Thoracic aorta (tissue), 2 donors: ENCODE measurements around the gene NDP. TPM values are rescaled to one million over a fixed set of nuclear protein-coding genes. Genes with fewer than 3 reads are reported as not detected.

Experiments used
- ATAC-seq: fragments of 150-250 bp; one replicate; pipeline ENCODE4 v1.8.0; 2017; ENCODE audit warnings: low read depth; ENCODE audit not compliant: insufficient number of reproducible peaks, low FRiP score
- DNase-seq: peaks from one replicate; pipeline ENCODE4 v3.0.0-alpha.2; 2020; ENCODE audit warnings: low spot score
- H3K27ac ChIP-seq, 2 donors: fragments of 200-600 bp; sonication (generic); 1 replicate in 1 of 2; 2 replicates in 1 of 2; pipeline ENCODE4 v1.5.1; 2016; ENCODE audit warnings: mild to moderate bottlenecking in 2 of 2, moderate library complexity in 2 of 2
- H3K27me3 ChIP-seq: fragments of 200-600 bp; sonication (generic); replicated peaks from 2 replicates; pipeline ENCODE4 v1.6.0; 2016; ENCODE audit warnings: mild to moderate bottlenecking; ENCODE audit not compliant: insufficient read depth
- H3K36me3 ChIP-seq: fragments of 200-600 bp; sonication (generic); one replicate; pipeline ENCODE4 v1.5.1; 2016
- H3K4me1 ChIP-seq, 2 donors: fragments of 200-600 bp; sonication (generic); 1 replicate in 1 of 2; 2 replicates in 1 of 2; pipeline versions ENCODE4 v1.5.1 to v1.6.0; 2016; ENCODE audit warnings: low read depth in 2 of 2, mild to moderate bottlenecking in 1 of 2; ENCODE audit not compliant: control insufficient read depth in 1 of 2
- H3K4me3 ChIP-seq: fragments of 200-600 bp; sonication (generic); 2 replicates; pipeline ENCODE4 v1.5.1; 2016; ENCODE audit warnings: mild to moderate bottlenecking
- H3K9me3 ChIP-seq: fragments of 200-600 bp; sonication (generic); 2 replicates; pipeline ENCODE4 v1.5.1; 2016
- total RNA-seq, 2 donors: library from RNA; depleted of rRNA; stranded (reverse); fragments of >200 nt; gene quantifications; one replicate each; pipeline versions ENCODE4 v1.1.0 to v1.2.3, GENCODE V29; 2016
- TF ChIP-seq, protein P1 (sequence below): fragments of 200-600 bp; sonication (generic); IDR thresholded peaks from one replicate; pipeline ENCODE4 v1.5.1; 2019; ENCODE audit warnings: antibody characterized with exemption

The NDP gene
- total RNA-seq, 2 donors from 2014 or later = 0.27 to 0.71 TPM

DNA sequence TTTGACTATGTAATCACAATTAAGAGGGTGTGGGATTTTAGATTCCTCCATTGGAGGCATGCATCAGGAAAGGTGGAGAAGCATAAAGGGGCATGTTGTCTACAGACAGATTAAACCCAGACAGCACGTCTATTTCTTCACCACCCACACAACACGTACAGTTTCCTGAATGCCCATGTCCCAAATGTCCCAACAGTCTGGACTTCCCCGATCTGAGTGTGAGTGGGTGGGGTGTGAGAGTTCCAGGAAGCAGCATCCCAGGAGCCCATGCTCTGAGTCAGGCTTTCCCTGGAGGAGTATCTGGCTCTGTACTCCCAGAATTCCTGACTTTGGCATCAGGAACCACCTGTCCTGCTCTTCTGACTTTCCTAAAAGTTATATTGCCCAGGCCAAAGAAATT lies 30.8 kb upstream of the NDP start:
- ATAC-seq (no peak), DNase-seq (no peak)
- no peak overlapping the region for H3K27ac ChIP-seq
- no peaks in the 10 kb centered on the region for H3K4me1 ChIP-seq
- TF ChIP-seq, protein P1, sequence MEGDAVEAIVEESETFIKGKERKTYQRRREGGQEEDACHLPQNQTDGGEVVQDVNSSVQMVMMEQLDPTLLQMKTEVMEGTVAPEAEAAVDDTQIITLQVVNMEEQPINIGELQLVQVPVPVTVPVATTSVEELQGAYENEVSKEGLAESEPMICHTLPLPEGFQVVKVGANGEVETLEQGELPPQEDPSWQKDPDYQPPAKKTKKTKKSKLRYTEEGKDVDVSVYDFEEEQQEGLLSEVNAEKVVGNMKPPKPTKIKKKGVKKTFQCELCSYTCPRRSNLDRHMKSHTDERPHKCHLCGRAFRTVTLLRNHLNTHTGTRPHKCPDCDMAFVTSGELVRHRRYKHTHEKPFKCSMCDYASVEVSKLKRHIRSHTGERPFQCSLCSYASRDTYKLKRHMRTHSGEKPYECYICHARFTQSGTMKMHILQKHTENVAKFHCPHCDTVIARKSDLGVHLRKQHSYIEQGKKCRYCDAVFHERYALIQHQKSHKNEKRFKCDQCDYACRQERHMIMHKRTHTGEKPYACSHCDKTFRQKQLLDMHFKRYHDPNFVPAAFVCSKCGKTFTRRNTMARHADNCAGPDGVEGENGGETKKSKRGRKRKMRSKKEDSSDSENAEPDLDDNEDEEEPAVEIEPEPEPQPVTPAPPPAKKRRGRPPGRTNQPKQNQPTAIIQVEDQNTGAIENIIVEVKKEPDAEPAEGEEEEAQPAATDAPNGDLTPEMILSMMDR = no peak
- H3K4me3 ChIP-seq = no peak overlapping the region
- H3K9me3 ChIP-seq = no peaks in the 10 kb centered on the region
- H3K27me3 ChIP-seq = no peaks in the 10 kb centered on the region
- no peaks in the 10 kb centered on the region for H3K36me3 ChIP-seq

DNA sequence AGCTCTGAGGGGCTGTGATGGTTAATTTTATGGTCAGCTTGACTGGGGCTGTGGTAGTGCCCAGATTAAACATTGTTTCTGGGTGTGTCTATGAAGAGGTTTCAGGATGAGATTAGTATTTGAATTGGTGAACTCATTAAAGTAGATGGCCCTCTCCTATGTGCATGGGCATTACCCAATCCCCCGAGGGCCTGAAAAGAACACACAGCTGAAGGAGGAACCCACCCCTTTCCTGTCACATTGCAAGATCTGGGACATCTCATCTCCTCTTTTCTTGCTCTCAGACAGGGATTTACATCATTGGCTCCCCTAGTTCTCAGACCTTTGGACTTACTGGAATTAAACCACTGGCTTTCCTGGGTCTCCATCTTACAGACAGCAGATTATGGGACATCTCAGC lies 29.4 kb upstream of the NDP start:
- DNase-seq (no peak), ATAC-seq (no peak)
- no peaks in the 10 kb centered on the region for H3K27me3 ChIP-seq
- H3K4me3 ChIP-seq = no peak overlapping the region
- no peaks in the 10 kb centered on the region for H3K4me1 ChIP-seq
- H3K27ac ChIP-seq = no peak overlapping the region
- TF ChIP-seq, protein P1 = no peak
- H3K36me3 ChIP-seq = no peaks in the 10 kb centered on the region
- no peaks in the 10 kb centered on the region for H3K9me3 ChIP-seq

DNA sequence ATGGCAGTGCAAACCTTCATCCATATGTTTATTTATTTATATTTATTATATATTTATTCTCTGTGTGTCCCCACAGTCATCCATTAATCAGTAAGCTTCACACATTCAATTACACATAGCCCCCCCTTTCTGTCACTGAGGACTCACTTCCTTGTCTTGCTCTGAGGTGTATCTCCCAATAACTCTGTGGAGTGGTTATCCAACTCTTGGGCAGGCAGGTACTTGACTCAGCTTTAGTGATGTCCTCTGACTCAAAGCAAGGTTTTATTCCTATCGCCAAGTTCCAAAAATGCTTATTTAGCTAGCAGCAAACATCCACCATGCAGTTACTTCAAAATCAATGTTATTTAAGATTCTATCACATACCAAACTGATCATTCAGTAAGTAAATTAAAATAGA lies 25.2 kb upstream of the NDP start:
- TF ChIP-seq, protein P1 = no peak
- Histone ChIP-seq H3K27me3 (no peaks in the 10 kb centered on the region), H3K9me3 (no peaks in the 10 kb centered on the region), H3K27ac (no peak overlapping the region), H3K4me3 (no peak overlapping the region), H3K36me3 (no peaks in the 10 kb centered on the region), H3K4me1 (no peaks in the 10 kb centered on the region)
- no peak for ATAC-seq
- DNase-seq = no peak

DNA sequence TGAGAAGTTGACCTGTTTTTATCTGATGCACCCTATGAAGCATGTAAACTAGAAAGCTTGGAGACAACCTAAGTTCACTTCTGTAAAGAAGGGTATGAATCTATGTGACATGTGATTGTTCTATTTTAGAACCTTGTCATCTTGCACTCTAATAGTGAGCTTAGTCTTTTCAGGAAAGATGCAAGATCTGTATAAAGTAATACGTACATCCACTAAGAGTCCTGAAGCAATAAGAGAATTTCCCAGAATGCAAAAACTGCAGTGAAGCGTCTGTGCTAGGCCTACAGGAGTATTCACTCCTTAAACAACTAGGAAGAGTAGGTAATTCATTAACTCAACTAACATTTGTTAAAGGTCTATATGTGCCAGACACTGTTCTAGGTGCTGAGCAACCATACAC lies 23.3 kb upstream of the NDP start:
- ATAC-seq (no peak), DNase-seq (no peak)
- no peak overlapping the region for H3K4me3 ChIP-seq
- H3K4me1 ChIP-seq = no peaks in the 10 kb centered on the region
- TF ChIP-seq, protein P1 = no peak
- H3K9me3 ChIP-seq = no peaks in the 10 kb centered on the region
- no peaks in the 10 kb centered on the region for H3K36me3 ChIP-seq
- no peak overlapping the region for H3K27ac ChIP-seq
- no peaks in the 10 kb centered on the region for H3K27me3 ChIP-seq

DNA sequence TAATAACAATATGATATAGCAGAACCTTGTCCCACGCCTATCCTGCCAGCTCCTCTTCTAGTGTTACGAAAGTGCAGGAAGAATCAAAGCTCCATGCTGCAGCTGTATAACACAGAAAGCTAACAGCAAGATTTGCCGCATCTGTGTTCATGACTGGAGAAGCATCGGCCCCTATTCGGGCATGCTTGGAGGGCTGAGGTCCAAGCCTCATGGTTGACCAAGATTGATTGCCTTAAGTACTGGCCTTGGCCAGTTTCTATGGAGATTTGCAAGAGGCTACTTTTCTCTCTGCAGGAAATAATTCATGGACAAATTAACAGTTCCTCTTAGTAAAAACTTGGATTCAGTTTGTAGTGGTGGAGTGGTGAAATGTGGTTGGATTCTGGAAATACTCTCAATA lies 12.9 kb upstream of the NDP start:
- no peak for ATAC-seq
- no peak overlapping the region for H3K4me3 ChIP-seq

More for the DNA sequence above, 12.9 kb upstream of the NDP start:
- H3K4me1 ChIP-seq = no peaks in the 10 kb centered on the region
- H3K27ac ChIP-seq = no peak overlapping the region
- no peaks in the 10 kb centered on the region for H3K27me3 ChIP-seq
- no peaks in the 10 kb centered on the region for H3K9me3 ChIP-seq
- H3K36me3 ChIP-seq = no peaks in the 10 kb centered on the region
- TF ChIP-seq, protein P1 = no peak
- no peak for DNase-seq
